ENCODE data around the gene ICAM5.

ICAM5 gene

DNA sequence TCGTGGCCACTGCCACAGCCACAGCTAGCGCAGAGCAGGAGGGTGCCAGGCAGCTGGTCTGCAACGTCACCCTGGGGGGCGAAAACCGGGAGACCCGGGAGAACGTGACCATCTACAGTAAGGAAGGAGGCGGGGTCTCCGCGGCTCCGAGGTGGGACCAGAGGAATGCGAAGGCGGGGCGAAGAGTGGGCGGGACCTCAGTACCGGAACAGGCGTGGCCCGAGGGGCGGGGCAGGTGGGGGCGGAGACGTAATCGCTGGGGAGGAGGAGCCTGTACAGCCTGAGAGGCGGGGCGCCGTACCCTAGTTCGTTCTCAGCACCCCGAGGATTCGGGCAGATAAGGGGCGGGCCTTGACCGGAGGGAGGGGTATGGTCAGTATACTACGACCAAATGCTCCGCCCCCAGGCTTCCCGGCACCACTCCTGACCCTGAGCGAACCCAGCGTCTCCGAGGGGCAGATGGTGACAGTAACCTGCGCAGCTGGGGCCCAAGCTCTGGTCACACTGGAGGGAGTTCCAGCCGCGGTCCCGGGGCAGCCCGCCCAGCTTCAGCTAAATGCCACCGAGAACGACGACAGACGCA is 2.5 kb downstream of the ICAM5 start:
- peak; percentile 78 for DNase-seq

DNA sequence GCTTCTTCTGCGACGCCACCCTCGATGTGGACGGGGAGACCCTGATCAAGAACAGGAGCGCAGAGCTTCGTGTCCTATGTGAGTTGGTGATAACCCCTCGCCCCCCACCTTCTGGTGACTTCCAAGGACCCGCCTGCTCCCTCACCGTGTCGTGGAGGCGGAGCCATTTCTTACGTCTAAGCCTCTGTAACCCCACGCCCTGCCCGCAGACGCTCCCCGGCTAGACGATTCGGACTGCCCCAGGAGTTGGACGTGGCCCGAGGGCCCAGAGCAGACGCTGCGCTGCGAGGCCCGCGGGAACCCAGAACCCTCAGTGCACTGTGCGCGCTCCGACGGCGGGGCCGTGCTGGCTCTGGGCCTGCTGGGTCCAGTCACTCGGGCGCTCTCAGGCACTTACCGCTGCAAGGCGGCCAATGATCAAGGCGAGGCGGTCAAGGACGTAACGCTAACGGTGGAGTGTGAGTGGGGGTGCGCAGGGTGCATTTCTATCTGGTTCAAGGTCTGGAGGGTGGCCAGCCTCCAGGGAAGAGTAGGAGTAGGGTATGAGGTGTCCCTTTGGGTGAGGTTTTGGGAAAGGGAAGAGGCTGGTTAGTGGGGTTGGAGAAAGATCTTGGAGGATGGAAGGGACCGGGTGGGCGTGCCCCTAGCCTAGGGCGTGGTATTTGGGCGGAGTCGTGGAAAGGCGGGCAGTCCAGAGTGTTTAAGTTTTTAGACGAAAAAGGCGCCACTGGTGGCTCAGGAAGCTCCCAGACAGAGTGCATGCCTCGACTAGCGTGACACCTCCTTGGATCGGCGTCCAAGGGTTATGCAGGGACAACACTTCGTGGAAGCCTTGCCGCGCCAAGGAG is 3.3 kb downstream of the ICAM5 start:
- DNase-seq = no peak

GRCh38 chr19:10293637-10294367 is 4.0 kb downstream of the ICAM5 start:
- no peak for DNase-seq

GRCh38 chr19:10294368-10294697 is 4.6 kb downstream of the ICAM5 start:
- DNase-seq = no peak

DNA sequence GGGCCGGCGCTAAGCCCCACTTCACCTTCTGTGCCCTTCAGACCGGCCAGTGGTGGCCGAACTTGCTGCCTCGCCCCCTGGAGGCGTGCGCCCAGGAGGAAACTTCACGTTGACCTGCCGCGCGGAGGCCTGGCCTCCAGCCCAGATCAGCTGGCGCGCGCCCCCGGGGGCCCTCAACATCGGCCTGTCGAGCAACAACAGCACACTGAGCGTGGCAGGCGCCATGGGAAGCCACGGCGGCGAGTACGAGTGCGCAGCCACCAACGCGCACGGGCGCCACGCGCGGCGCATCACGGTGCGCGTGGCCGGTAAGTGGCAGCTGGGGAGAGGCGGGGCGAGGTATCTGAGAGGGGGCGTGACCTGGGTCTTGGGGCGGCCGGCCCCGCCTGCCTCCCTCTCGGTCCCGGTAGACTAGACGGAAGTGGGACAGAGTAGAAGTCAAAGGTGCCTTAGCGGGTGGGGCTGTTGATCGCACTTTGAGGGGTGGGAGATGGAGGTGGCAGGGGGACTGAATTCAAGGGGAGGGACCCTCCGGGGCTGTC is 5.6 kb downstream of the ICAM5 start:
- DNase-seq = peak; percentile 85

- DNase-seq = no peak
Measured at GRCh38 chr19:10295847-10296591, 6.3 kb downstream of the ICAM5 start.

DNA sequence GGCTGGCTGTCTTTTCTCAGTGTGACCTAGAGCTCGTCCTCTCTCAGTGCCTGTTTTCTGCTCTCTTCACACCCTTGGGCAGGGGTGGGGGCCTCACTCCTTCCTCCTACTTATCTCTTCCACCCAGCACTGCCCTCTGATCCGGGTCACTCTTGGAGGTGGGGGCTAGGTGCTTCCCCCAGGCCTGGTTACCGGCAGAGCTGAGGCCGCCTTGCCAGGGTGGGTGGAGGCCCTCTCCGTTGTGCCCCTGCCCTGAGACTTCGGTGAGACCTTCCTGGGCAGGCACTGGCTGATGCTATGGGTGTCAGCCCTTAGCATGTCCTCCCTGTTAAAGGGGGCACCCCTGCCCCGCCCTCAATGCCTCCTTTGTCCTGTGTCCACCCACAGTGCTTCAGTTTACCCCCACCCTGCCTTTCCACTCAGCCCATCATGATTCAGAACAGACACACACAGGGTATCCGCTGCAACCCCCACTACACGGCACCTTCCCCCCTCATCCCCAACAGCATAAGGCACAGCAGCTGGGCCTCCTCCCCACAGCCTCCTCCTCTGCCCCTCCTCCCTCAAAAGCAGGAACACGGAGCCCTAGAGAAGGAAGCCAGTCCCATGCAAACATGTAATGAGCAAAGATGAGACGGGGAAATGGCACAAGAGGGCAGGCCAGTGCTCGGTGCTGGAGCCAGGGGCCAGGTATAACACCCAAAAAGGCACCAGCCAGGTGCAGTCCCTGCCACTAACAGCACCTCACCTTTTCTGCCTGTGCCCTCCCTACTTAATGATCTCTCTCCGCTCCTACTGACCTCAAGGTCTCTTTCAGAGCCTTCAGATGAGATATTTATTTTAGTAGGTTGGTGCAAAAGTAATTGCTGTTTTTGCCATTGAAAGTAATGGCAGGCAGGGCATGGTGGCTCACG is 10.1 kb downstream of the ICAM5 start:
- DNase-seq = no peak

DNA sequence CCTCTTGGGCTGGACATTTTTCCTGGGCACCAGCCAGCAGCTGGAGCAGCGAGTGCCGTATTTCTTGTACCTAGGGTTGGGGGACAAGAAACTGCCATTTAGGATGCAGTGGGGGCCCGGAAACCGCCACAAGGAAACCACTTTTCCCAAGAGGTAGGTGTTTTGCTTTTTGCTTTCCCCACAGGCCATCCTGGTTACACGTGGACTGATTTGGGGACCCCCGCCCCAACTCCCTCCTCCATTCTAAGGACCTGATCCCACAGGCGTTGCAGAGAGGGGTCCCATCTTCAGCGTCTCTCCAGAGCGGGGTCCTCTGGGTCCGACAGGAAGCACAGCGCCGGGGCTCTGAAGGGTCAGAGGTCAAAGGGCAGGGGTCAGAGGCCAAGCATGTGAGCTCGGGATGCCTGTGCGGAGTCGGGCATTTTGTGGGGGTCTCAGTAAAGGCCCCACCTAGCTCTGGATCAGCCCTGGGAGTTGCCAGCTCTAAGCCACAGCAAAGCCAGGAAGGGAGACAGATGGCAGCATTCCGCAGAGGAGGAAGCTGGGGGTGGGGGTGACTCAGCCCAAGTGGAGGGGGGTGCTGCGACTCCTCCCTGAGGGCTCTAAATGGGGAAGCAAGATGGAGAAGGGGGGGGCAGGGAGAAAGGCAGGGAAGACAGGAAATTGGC is 15.5 kb downstream of the ICAM5 start:
- DNase-seq = no peak

DNA sequence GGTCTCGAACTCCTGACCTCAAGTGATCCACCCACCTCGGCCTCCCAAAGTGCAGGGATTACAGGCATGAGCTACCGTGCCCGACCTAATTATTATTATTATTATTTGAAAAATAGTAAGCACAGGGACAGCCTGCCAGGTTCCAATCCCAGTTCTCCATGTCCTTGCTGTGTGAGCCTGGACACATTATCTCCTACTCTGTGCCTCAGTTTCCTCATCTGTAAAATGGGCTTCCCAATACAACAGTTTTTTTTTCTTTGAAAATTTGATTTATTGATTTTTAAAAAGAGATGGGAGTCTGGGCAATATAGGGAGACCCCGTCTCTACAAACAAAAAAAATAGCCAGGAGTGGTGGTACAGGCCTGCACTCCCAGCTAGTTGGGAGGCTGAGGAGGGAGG is 16.6 kb downstream of the ICAM5 start:
- DNase-seq = no peak

GRCh38 chr19:10309423-10309822 is 19.7 kb downstream of the ICAM5 start, which contains the start of gene ZGLP1:
TSS of gene ZGLP1 (minus strand) at chr19:10309815.
- DNase-seq = no peak

- peak; percentile 93 for DNase-seq
Measured at GRCh38 chr19:10315335-10316214, 25.8 kb downstream of the ICAM5 start, which contains the start of gene FDX2. TSS of gene FDX2 (minus strand) at chr19:10316015. CDS start at chr19:10315996, 19 bp downstream.

- DNase-seq = no peak
Measured at GRCh38 chr19:10316229-10317044, 26.7 kb downstream of the ICAM5 start.

DNA sequence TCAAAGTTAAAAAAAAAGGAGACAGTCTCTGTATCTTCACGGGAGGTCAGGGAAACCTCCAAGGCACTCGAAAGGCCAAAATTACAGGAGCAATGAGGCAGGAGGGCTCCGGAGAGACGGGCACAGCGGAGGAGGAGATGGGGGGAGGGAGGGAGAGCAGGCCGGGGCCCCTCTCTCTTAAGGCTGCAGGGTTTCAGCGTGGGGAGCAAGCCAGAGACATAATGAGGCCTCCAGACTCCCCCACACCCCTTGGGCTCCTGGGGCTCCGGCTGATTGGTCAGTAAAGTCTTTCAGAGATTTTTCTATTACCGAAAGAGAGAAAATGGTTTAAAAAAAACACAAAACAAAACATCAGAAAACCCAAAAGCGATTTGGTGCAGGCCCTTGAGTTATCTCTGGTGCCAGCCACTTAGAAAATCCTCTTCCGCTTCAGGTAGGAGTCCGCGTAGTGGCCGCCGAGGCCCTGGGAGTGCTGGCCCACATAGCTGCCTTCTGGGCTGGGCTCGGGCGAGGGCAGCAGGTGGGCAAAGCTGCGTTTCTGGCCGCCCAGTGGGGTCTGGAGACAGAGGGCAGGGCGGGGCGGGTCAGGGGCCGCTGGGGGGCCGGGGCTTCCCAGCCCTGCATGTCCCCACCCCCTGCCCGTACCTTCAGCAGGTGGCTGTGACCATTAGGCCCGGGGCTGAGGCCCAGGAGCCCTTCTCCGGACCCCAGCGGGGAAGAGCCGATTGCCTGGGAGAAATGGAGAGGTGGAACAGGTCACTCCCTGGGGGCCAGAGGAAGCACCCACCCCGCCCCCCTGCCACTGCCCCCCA is 27.5 kb downstream of the ICAM5 start:
- no peak for DNase-seq

GRCh38 chr19:10317857-10318462 is 28.2 kb downstream of the ICAM5 start:
- no peak for DNase-seq

DNA sequence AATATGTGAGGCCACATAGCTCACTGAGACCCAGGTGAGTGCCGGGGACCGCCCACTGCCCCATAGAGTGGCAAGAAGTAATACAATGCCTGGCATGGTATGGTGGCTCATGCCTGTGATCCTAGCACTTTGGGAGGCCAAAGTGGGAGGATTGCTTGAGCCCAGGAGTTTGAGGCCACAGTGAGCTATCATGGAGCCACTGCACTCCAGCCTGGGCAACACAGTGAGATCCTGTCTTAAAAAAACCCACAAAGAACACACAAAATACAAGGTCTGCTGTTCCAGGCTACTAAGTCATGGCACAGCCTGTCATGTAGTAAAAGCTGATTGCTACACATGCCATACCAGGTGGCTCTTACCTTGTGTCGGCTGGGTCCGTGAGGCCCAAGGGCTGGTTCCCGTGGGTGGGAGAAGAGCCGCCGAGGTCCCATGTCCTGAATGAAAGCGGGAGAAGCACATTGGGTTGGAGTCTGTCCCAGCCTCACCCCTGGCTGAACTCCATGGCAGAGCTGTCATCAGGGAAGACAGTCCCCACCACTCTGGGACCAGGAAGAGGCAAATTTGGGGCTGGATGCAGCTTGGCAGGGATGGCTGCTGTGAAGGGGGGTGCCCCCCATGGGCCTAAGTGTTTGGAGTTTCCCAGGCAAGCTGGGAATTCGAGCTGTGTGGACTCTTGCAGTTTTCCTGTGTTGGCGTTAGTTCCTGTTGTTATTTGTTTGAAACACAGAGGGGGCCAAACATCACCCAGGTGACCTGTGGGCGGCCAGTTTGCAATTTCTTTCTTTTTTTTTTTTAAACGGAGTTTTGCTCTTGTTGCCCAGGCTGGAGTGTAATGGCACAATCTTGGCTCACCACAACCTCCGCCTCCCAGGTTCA is 29.3 kb downstream of the ICAM5 start:
- no peak for DNase-seq

- no peak for DNase-seq
Measured at GRCh38 chr19:10320602-10321416, 31.1 kb downstream of the ICAM5 start.

Data from CD4-positive, alpha-beta T cell treated with Interleukin-17A for 1 hour (primary cell).